ENCODE data around the gene PAX2.
A peak's percentile ranks its signal among the peaks of the same experiment; 100 is the strongest.

Gene PAX2

GRCh38 chr10:100864036-100864885 is 118.9 kb downstream of the PAX2 start:
- DNase-seq, result no peak

DNA sequence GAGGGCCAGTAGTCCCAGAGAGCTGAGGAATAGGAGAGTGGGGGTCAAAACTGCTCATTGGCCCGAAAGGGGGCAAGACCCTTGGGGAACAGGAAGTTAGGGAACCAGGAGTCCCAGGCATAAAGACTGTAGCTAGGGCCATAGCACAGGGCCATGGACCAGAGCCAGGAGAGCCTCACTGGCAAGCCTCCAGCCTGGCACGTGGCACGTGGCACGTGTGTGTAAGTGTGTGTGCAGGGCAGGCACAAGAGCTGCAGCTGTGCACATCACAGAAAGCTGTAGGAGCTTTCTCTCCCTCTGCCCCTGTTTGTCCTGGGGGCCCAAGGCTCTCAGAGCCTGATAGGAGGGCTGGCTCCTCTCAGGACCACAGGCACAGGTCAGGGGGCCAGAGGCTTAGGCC is 119.6 kb downstream of the PAX2 start:
- DNase-seq, result no peak

GRCh38 chr10:100866010-100866409 is 120.6 kb downstream of the PAX2 start:
- no peak for DNase-seq

- no peak for DNase-seq
Measured at GRCh38 chr10:100866575-100867098, 121.3 kb downstream of the PAX2 start.

- no peak for DNase-seq
Measured at GRCh38 chr10:100867261-100867963, 122.0 kb downstream of the PAX2 start.

GRCh38 chr10:100868382-100868781 is 123.0 kb downstream of the PAX2 start:
- DNase-seq, result no peak

DNA sequence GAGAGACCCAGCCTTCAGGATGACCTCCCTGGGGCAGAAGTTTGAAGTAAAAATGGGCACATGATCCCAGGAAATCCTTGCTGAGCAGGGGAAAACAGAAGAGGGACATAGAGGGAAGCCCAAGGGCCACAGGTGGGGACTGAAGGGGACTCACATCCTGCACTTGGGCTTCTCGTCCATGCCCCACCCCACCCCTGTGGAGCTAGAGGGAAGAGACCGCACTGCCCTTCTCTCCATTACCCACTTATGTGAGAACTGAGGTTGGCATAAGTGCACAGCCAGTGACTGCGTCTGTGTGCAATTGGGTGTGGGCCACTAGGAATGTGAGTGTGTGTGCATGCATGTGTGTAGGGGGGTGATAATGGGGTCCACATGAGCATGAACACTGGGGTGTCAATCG is 124.0 kb downstream of the PAX2 start:
- DNase-seq, result no peak

- DNase-seq, result peak; percentile 36
Measured at GRCh38 chr10:100872034-100872791, 126.8 kb downstream of the PAX2 start.

DNA sequence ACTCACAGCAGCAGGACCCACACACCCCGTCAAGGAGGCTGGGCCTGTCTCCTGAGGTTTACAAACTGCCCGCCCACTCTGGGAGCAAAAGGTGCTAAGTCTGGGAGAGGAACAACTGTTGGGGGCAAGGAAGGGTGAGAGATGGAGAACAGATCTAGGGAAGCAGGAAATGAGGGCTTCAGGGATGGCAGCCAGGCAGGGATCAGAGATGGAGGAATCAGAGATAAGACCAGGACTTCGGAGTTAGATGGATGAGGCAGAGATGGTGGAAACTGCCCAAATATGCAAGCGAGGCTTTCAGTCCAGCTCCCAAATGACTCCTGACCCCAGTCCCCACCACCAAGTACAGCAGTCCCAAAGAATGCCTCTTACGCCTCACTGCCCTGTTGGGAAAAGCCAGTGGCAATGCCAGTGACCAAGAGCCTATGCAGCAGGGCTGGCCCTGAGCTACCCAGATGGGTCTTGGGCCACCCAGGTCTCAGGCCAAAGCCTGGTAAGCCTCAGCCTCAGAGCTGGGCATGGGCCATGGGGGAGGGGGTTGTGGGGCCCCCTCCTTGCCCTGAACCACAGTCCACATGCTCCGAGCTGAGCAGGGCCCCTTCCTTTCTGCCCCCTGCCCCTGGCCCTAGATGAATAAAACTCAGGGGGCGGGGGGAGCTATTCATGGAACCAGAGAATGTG is 127.9 kb downstream of the PAX2 start:
- no peak for DNase-seq

DNA sequence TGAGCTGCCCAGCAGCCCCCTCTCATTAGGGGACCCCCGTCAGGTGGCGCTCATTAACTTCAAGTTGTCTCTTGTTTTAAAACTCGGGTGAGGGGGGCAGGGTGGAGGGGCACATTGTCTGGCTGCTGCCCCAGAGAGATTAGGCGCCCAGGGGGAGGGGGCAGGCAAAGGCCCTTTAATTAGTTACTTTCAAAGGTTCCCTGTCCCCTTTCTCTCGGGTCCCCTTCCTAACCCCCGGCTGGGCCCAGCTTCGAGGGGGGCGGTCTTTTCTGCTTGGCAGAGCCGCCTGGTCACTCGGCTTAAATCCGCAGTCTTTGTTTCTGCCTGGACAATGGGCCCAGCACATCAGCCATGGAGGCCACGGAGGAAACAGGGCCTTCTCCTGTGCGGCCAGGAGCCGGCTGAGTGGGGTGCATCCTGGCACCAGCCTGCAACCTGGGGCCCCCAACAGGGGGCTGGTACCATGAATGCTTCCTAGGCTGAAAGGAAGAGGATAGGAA is 128.5 kb downstream of the PAX2 start:
- no peak for DNase-seq

DNA sequence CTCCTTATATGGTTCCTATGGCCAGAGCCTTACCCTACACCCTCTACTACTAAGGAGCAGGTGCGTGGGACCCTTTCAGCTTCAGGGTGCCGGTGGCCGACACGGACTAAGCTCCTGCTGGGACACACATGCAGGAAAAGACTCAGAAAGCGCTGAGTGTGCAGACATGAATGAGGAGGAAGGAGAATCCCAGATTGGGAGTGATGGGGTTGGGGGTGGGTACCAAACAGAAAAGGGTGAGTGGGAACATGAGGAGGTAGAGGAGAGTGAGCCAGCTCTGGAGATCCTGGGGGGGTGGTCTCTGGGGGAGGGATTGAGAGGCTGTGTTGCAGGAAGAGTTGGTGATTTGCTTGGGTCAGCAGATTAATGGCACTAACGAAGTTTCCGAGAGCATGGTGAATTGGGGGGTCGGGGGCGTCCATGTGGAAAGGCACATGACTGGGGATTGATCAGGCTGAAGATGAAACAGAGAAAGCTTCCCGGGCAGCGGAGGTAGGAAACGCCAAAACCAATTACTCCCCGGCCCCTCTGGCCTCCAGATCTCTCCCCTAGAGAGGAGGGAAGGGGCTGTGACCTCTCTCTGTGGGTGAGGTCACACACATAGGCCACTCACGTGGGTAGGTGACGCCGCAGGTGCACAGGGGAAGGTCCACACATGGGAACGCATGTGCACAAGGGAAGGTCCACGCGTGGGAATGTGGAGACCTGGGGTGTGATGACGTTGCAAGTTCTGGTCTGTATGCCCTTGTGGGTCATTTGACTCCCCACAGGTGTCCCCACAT is 129.5 kb downstream of the PAX2 start:
- DNase-seq, result no peak

- no peak for DNase-seq
Measured at GRCh38 chr10:100875484-100876166, 130.2 kb downstream of the PAX2 start.

GRCh38 chr10:100876585-100877460 is 131.4 kb downstream of the PAX2 start:
- no peak for DNase-seq

DNA sequence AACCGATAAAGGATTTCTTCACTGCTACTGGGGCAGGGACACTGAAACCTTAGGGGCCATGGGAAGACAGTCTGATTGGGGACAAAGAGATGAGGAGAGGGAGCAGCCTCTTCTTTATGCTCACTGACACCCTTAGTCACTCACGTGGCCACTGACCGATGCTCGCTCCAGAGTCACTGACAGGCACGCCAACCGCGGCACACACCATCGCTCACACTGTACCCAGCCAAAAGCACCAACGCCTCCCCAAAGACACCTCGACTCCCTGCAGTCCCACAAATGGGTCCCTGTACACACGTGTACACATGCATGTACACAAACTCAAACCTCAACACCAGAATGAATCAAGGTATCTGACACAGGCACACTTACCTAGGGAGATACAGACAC is 132.1 kb downstream of the PAX2 start:
- no peak for DNase-seq

- DNase-seq, result peak; percentile 83
Measured at GRCh38 chr10:100878291-100878910, 133.0 kb downstream of the PAX2 start.

Data from femur (tissue), 1 donor.